ENCODE data around the gene WWP2.
"Not testable (repeated sequence)": the region's sequence is repeated elsewhere in the genome, so short reads cannot be mapped to it uniquely, and the experiment has no call there.

WWP2 gene

GRCh38 chr16:69831212-69832123 is 69.3 kb downstream of the WWP2 start:
- no peak for DNase-seq

DNA sequence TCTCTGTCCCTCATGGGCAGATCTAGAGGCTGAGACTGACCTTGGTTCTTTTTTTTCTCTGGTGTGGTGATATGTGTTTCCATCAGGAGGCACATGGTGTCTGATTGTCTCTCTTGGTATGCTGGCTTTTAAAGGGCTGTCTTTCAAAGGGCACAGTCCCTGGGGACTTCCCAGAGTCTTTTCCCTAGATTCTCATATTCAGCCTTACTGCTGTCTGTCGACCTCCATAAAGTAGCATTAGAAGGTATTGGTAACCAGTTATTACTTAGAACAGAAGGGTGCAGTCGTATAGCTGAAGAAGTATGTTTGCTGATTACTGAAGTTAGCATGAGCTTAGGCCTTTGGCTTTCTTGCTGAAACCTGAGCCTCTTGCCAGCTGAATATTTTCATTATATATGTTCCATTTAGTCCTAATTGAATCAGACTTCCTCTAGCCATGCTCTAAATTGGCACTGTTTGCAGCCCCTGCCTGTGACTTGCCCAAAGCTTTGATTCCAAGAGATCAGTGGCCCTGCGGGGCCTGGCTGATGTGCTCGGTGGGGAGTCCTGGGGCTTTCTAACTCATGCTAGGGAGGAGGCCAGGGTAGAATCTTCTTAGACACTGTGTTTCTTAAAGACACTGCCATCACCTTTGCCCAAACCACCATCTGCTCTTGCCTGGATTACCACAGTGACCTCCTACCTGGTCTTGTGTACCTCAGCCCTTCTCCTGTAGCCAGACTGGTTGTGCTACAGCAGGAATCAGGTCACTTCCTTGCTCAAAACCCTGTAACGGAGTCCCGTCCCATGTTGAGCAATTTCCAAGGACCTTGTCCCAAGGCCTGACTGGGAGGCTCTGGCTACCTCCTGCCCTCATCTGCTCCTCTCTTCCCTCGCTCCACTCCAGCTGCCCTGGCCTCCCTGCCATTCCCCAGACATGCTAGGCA is 71.5 kb downstream of the WWP2 start:
- DNase-seq: no peak

GRCh38 chr16:69834807-69835466 is 72.8 kb downstream of the WWP2 start:
- peak; percentile 24 for DNase-seq

- no peak for DNase-seq
These were observed 74.1 kb downstream of the WWP2 start for GRCh38 chr16:69836257-69836656.

GRCh38 chr16:69837380-69837779 is 75.2 kb downstream of the WWP2 start:
- DNase-seq: no peak

- no peak for DNase-seq
These were observed 76.4 kb downstream of the WWP2 start for GRCh38 chr16:69838489-69838888.

DNA sequence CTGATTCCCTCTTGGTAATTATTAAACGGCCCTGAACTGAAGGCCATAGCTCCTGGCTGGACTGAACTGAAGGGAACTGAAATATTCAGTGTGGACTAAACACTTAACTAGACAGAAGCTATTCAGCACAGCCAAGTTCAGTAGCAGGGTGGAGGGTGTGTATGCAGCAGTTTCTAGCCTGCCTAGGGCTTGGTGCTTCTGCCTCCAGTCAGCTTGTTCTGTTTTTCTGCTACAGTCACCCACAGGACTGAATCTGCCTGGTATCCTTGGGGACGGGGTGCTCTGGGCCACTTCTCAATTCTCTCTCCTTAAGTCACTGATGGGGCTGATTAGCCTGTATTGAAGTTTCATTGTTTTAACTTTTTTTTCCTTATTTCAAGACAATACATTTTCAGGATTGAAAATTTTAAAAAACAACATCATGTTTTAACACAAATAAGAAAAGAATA is 77.1 kb downstream of the WWP2 start:
- no peak for DNase-seq

DNA sequence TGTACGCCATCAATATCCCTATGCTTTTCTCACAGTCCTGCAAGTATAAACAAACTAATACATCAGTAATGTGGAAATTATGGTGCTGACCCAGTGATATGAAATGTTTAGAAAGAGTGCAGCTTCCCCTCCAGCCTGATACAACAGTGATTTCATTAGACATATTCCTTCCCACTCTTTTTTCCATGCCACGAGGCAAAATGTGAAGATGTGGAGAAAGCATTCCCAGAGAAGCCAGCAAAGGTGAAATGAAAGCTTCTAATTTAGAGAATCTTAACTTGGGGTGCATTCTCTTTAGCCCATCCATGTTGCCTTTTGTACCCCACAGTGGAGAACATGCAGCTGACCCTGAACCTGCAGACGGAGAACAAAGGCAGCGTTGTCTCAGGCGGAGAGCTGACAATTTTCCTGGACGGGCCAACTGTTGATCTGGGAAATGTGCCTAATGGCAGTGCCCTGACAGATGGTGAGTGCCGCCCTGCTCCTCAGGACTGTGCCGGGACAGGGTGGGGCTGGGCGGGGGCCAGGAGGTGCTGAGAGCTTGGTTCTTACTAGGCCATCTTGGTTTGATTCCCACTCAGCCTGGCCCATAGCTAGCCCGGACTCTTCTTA is 77.8 kb downstream of the WWP2 start:
- no peak for DNase-seq

GRCh38 chr16:69840975-69841374 is 78.8 kb downstream of the WWP2 start:
- no peak for DNase-seq

DNA sequence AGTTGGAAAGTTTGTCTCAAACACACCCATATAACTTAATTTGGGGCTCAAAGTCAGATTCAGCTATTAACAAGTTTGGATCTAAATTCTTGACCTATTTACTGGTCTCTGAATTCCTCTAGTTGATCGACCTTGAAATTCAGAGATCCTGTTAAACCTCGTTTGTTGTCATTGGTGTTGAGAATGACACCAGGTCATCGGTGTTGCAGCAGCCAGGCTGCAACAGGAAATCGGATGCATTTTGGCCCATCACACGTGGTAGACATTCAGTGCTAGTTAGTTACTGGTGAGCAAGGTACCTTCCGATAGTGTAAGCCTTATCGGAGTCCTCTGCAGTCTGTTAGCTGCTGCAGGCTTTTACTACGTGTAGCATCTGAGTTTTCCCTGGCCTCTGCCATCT is 82.3 kb downstream of the WWP2 start:
- DNase-seq: no peak

- DNase-seq: no peak
These were observed 83.0 kb downstream of the WWP2 start for GRCh38 chr16:69845181-69845580.

DNA sequence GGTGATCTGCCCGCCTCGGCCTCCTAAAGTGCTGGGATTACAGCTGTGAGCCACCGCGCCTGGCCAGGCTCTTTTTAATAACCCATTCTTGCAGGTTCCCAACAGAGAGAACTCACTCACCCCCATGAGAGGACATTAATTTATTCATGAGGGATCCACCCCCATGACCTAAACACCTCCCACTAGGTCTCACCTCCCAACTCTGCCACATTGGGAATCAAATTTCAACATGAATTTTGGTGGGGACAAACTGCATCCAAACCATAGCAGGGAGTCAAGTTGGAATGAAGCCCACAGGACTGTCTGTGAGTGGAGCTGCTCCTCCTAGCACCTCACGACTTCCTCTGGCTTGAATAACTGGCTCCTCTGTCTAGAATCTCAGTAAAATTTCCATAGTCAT is 85.5 kb downstream of the WWP2 start:
- no peak for DNase-seq

DNA sequence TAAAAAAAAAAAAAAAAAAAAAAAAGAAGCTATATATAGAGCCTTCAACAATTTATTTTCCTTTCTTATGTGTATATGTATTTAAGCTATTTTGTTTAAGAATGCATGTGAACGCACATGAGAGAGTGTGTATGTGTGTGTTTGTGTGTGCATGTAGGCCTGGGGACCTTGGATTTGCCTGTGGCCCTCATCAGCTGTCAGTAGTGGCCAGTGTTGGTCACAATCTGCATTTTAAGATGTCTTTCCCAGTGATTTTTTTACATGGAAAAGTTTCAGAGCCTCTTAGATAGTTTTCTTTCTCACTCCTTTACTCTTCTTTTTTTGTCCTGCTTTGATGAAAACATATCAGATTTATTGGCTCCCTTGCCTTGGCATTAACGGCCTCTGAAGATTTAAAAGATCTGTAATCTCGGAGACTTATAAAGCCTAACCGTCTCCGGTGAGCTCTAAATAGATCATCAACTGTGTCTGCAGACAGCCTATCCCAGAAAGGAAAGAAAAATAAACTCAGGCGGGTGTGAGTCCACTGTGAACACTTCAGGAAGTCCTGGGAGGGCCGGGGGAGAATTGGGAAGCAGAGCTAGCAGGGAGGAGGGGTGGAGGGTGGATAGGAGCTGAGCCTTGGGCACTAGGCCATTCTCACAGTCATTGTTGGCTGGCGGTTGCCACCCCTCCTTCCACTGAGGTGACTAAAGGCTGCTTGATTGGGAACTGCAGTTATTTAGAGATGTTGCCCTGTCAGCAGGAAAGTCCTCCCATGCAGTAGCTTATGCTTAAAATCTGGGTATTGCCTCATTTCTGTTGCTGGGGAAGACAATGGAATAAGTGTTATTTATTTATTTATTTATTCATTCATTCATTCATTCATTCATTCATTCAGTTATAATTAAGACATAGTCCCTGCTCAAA is 86.8 kb downstream of the WWP2 start:
- no peak for DNase-seq

- DNase-seq: no peak
These were observed 89.5 kb downstream of the WWP2 start for GRCh38 chr16:69851491-69852240.

- no peak for DNase-seq
These were observed 90.7 kb downstream of the WWP2 start for GRCh38 chr16:69852815-69853214.

DNA sequence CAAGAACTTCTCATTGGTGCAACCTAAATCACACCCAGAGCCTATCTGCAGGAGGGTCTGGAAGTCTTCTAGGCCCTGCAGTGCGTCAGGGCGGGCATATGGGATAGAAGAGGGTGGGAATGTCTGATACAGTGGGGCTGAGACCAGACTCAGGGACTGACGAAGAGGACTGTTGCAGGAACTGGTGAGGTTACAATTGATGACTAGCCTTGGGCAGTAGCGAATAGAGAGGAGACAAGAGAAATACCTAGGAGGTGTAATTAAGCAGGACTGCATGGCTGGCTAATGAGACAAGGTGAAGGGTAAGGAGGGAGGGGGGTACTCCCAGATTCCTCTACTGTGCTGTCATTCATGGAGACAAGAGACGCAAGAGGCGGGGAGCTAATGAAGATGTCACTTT is 91.3 kb downstream of the WWP2 start:
- no peak for DNase-seq

- DNase-seq: not testable (repeated sequence)
These were observed 92.6 kb downstream of the WWP2 start for GRCh38 chr16:69854776-69855175.

GRCh38 chr16:69855592-69855991 is 93.5 kb downstream of the WWP2 start:
- no peak for DNase-seq

GRCh38 chr16:69858191-69859104 is 96.3 kb downstream of the WWP2 start:
- no peak for DNase-seq

All from NCI-H2227 treated with DMSO at 0.1 percent for 48 hours (cell line).